HG02588 (cell line): ENCODE results near the gene KLHL11.

Experiments used
- ATAC-seq: cut with Tn5 transposase; IDR thresholded peaks from one replicate; pipeline ENCODE4 v1.9.1; 2021; ENCODE audit warnings: mild to moderate bottlenecking, moderate library complexity; ENCODE audit not compliant: unreplicated experiment

The KLHL11 gene, protein sequence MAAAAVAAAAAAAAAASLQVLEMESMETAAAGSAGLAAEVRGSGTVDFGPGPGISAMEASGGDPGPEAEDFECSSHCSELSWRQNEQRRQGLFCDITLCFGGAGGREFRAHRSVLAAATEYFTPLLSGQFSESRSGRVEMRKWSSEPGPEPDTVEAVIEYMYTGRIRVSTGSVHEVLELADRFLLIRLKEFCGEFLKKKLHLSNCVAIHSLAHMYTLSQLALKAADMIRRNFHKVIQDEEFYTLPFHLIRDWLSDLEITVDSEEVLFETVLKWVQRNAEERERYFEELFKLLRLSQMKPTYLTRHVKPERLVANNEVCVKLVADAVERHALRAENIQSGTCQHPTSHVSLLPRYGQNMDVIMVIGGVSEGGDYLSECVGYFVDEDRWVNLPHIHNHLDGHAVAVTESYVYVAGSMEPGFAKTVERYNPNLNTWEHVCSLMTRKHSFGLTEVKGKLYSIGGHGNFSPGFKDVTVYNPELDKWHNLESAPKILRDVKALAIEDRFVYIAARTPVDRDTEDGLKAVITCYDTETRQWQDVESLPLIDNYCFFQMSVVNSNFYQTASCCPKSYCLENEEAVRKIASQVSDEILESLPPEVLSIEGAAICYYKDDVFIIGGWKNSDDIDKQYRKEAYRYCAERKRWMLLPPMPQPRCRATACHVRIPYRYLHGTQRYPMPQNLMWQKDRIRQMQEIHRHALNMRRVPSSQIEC

DNA sequence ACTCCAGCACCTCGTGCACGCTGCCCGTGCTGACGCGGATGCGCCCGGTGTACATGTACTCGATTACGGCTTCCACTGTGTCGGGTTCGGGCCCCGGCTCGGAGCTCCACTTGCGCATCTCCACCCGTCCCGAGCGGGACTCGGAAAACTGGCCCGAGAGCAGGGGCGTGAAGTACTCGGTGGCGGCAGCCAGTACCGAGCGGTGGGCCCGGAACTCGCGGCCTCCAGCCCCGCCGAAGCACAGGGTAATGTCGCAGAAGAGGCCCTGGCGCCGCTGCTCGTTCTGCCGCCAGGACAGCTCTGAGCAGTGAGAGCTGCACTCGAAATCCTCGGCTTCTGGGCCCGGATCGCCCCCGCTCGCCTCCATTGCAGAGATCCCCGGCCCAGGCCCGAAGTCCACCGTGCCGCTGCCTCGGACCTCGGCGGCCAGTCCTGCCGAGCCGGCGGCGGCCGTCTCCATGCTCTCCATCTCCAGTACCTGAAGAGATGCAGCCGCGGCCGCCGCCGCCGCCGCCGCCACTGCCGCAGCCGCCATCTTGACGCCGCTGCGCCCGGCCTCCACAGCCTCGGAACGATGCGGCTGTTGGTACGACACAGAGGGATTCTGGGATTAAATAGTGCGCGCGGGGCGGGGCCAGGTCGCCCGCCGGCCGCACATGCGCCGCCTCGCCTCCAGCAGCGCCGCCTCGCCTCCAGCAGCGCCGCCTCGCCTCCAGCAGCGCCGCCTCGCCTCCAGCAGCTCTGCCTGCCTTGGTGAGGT, at the start of gene KLHL11:
TSS of gene KLHL11 (minus strand) at position 588 of the 760 bp plus-strand sequence. CDS start at position 535, 53 bp downstream.
- peak; percentile 79 for ATAC-seq

DNA sequence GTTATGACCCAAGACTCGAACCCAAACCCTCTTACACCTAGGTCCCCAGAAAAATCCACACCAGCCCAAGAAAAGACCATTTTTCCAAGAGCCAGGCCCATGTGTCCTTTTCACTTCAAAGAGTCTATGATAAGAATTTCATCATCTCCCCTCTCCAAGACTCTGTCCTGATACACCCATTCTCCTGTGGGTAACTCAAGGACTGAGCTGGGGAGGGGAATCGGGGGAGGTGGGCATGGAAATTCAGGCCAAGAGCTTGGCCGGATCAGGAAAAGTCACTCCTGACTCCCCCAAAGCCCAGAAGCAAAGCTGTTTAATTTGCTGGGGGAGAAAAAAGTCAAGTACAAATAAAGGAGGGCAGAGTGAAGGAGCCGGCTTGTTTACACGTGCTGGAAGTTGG, 49.8 kb upstream of the KLHL11 start:
- ATAC-seq, result no peak

DNA sequence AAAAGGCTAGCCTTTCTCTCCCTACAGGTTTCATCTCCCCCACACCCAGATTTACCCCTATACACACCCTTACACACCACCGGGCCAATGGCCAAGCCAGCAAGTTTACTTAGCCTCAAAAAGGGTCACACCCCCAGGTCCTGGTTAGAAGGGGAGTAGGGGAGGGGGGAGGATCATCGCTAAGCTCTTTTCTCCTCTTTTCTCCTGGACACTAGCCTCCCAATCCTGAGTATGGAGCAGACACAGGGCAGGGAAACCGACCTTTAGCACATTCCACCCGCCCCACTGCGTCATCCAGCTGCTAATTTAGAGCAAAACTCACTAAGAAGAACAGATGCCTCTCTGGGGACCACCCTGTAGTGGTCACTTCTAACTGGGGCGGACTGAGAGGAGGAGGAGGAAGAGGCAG, 49.1 kb upstream of the KLHL11 start:
- no peak for ATAC-seq

DNA sequence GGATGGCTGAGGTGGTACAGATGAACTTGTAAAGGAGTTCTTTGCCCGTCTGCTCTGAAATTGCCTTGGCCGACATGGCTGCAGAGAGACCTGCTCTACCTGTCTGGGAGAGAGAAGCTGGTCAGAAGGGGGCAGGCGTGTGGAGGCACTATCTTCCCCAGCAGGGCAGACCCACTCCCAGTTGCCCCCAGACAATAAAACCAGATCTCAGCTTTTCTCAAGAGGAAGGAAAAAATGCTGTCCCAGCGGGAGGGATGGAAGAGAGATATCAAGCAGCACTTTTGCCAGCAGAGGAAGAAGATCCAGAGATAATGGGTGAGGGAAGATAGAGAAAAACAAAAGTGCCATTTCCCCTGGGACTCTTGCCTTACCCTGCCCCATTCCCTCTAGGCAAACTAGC, 48.6 kb upstream of the KLHL11 start:
- no peak for ATAC-seq

DNA sequence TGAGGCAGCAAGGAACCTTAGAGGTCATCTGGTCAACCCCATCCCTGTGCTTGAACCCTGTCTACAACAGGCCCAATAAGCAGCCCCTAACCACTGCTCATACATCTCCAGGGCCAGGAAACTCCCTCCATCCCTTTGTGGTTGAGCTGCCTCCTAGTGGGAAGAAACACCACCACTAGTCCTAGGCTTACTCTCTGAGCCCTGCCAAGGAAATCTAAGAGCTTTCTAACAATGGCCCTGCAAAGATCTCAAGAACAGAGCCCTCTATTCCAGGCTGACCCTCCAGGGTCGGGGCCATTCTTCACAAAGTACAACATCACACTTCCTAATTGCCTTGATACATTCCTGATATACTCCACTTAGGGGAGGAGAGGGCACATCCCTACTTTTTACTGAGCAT, 47.7 kb upstream of the KLHL11 start:
- ATAC-seq, result no peak

DNA sequence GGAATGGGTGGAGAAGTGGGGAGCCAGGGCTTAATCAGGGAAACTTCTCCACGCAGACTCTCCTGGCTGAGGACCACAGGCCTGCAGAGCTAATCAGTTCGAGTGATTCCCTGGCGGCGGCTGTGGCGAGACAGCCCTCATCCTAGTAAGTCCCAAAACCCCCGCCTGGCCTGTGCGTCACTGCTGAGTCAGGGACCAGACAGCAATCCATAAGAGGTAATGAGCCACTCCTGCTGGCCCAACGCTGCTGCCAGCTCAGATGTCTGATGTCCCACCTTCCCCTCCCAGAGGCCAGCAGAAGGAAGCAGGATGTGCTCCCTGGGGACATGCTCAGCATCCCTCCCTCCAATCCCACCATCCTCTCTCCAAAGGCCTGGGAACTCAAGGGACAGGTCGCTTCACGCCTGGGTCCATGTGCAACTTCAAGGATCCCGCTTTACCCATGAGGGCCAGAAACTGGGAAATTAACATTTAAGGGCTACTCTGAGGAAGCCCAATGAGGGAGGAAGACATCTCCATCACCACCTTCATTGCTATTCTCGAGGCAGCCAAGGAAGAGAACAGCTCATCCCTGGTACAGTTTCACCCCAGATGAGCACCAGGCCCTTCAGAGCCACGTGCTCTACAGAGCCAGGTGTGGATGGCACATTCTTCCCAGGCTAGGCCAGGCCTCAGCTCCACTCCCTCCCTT, 45.6 kb upstream of the KLHL11 start:
- ATAC-seq, result no peak

DNA sequence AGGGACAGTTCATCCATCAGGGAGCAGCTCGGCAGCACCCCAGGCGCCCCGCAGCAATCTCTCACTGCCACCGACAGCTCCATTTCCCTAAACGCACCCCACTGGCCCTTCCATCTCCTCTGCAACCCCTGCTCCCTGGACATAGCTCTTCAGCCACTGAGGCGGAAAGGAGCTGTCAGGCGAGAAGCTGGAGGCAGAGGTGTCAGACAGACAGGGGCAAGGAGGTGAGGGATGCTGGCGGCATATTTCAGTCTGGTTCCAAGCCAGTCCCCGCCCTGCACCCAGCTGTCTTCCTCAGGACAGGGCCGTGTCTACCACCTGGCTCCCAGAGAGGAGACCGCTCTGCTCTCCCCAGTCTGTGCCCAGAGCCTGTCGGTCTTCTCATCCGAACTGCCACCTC, 43.9 kb upstream of the KLHL11 start:
- no peak for ATAC-seq

DNA sequence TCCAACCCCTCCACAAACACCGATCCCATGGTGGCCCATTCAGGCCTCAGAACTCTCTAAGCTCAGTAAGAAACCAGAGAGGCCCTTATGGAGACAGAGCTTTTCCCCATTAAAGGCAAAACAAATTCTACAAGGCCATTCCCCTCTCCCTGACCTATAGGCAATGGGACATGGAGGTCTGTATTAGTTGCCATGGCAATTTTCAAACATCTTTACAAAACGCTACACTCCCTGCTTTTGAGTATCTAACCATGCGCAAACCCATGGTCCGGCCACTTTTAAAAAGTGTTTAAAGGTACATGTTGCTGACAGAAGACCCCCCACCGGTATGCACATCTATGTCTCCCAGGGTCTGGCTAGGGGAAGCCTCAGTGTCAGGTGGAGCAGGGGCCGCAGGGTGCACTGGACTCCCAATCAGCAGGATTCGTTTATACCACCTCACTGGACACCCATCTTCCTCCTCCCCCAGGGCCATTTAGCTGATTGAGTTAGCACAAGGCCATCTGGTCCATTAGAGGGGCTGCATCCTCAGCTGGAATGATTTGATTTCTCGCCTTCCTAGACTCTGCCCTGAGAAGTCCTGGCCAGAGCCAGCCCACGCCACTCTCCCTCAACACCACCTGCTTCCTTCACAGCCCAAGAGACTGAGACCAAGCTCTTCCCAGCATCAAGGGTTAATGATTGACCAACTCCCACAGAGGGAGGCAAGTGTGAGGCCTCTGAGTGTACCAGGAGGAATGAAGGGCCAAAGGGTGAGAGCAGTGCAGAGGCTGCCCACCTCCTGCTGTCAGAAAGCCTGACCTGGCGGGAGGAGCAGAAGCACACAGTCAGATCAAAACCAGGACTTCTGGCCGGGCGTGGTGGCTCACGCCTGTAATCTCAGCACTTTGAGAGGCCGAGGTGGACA, 42.7 kb upstream of the KLHL11 start:
- ATAC-seq, result no peak

DNA sequence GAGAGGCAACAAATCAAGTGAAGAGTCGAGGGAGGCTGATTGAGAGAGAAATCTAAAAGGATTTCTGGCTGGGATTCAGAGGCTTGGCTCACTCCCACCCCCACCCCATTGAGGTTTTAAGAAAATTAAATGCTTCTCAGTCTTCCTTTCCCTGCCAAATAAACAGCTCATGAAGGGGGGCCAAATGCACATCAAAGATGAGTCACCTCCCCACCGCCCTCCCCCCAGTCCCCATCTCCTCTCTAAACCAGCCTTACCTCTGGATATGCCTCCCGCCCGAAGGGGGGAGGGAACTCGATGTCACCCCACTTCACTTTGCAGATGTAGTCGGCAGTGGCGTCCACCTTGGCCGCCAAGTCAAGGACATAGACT, 41.9 kb upstream of the KLHL11 start:
- ATAC-seq, result no peak

DNA sequence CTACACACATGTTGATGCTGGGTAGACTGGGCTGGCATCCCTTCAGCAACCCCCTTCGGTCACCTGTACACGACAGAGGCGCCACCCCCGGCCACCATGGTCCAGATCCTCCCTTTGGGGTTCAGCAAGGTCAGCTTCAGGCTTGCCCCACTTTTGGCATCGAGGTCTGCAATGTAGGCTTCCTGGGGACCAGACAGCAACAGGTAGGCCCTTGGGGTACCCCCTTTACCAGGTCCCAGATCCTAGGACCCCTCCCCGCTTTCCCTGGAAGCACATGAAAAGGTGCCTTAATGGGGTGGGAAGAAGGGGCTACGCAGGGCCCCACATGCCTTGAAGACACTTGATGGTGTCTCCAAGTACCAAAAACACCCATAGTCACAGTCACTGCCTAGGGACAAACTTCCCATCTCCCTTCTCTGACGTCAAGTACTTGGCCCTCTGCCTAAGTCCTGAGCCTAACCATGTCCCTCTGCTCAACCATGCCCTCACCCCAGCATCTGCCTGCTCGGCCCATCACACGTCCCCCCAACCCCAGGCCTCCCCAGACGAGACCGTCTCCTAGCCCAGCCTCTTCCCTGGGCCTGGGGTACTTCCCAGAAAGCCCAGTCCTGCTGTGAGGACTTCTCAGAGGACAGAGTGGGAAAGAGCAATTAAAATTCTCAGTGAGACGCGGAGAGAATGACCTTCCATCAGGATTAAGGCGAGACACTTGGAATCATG, 41.4 kb upstream of the KLHL11 start:
- ATAC-seq, result no peak

DNA sequence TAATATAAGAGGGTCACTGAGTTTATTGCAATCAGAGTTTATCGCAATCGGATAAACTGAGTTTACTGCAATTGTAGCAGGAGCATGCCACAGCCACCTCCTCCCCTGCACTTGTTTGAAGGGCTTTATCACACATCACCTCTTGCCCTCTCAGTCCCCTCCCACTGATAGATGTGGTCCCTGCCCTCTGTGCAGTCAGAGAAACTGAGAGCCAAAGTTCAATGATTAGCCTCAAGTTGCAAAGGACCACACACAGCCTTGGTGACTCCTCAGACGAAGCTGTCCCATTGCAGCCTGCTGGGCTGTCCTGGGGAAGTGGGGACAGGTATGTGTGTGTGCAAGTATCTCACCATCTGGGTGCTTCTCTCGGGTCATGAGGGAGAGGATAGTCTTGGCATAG, 39.9 kb upstream of the KLHL11 start:
- ATAC-seq, result no peak

DNA sequence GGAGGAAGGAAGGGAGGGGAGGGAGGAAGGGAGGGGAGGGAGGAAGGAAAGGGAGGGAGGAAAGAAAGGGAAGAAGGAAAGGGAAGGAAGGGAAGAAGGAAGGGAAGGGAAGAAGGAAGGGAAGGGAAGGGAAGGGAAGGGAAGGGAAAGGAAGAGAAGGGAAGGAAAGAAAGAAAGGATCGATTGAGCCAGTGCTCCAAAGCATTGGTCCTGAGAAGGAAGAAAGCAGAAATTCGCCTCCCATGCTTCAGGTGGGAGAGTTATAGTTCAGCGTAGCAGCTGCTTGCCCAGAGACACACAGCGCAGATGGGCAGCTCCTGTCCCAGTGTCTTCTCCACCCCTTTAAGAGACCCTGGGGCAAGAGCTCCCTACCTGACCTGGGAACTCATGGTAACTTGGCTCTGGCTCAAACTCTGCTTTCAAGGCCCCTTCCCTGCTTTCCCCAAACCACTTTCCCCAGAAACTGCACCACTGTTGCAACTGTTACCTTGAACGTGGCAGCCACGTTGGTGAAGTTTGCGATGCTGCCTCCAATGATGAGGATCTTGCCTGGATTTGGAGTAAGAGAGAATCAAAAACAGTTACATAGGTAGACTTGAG, 39.1 kb upstream of the KLHL11 start:
- no peak for ATAC-seq

DNA sequence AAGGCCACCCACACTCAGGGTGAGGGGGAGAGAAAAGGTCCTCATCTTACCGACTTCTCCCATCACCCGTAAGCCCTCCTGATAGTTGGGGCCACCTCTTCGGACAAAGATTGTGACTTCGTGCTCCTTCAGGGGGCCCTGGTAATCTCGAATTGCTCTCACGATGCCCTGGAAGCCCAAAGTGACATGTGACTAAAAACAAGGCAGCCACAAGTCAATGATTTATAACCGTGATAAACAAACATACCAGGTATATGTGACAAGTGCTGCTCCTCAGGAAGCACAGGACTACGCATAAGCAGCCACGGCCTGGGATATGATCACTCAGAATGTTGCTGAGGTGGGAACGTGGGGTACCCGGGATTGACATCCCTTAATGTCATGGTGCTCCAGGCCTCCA, 36.4 kb upstream of the KLHL11 start:
- no peak for ATAC-seq

DNA sequence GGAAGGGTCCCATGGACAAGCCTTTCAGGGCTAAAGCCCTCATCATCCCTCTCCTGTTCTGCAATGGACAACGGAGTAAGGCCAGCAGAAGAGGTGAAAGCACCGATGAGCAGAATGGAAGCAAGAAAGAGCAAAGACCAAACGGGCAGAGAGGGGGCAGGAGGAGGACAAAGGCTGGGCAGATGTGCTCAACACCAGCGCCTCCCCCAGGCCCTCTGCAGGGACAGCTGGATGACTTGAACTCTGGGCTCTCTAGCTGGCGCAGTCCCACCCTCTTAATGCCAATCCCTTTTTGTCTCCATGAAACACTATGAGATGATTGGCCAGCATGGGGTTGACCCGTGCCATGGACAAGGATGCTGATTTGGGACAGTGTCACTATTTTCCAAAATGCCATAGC, 31.5 kb upstream of the KLHL11 start:
- ATAC-seq, result no peak

DNA sequence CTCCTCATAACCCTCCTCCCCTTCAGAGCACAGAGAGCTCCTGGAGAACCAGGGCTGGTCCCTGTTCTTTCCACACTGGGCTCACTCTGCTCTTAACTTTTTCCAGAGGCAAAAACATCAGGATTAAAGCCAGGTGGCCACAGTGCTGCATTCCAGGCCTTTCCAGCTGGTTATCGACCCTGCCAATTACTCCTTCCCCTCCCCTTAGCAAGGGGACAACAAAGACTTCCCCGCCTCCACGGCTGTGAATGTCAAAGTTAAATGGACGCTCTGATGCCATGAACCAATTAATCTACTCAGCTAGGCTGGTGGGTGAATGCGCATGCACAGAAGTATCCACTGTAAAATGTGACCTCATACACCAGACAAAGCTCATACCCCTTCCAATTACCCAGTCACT, 30.4 kb upstream of the KLHL11 start:
- ATAC-seq, result no peak

DNA sequence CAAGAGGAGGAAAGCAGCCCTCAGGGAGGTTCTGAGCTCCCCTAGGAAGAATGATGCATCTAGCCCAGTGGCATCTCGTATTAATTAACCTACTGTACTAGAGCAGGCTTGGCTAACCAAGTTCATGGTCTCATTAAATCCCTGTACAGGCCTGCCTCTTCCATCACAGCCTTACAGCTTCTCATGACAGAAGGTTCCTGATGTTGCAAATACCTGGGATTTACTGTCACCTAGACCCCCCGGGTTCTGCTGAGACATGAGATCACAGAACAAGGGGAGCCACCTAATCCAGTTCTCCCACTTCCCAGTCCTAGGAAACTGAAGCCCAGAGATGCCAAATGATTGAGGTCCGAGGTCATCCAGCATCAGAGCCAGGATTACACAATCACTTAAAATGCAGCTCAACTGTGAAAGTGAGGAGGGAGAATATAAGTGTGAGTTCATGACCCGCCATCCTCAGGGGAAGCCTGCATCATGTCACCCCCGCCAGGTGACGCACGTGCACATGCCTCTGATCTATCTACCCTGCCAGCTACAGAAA, 29.6 kb upstream of the KLHL11 start:
- ATAC-seq, result no peak

DNA sequence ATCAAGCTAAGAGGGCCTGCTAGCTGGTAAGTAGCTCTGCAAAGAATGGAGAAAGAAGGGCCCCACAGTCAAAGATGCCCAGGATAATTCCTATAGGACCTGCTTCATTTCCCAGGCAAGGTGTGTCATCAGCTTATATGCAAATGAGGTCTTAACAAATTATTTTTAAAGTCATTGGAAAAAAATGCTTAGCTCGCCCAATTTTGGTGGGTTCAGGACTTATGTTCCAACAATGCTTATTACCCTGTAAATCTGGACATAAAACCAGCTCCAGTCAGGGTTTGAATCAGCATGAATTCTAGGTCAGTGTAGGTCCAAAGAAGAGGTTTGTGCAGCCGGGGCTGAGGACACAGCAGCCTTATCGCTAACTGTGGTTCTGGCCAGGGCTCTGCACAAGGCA, 28.2 kb upstream of the KLHL11 start:
- no peak for ATAC-seq

DNA sequence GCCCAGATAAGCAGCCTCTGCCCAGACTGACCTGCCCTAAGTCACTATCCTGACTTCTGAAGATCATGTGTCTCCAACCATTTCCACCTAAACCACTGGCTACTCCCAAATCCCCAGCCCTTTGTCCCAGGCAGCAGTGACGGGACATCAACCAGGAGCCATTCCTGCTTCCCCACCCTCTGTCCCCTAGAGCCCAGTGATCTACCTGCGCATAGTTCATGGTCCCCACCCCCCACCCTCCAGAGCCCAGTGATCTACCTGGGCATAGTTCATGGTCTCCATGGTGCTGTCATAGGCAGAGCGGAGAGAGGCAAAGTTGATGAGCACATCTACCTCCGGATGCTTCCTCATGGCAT, 26.8 kb upstream of the KLHL11 start:
- ATAC-seq, result no peak
